HepG2 (cell line): Measurements from ENCODE around the gene PPP2R5E. TPM values are rescaled to one million over a fixed set of nuclear protein-coding genes. Genes with fewer than 3 reads are reported as not detected.

Experiments used
- ATAC-seq: fragments of 200-7000 bp; cut with Tn5 transposase; 3 replicates; pipeline ENCODE4 v1.9.1; 2020; ENCODE audit warnings: mild to moderate bottlenecking, moderate library complexity
- BruUV-seq: library from RNA; stranded (reverse); fragments of 400-500 nt; replicated peaks from 2 replicates; lab custom pipeline; 2021; lab: Mats Ljungman, UMichigan
- CTCF ChIA-PET: fragments of 300-600 bp; formaldehyde crosslinking; extraction: SDS; loops from one replicate; lab custom pipeline; 2021; ENCODE audit warnings: low total read pairs, inconsistent platforms, low intra/inter-chr PET ratio; lab: Yijun Ruan, JAX
- POLR2A ChIA-PET: fragments of 350-600 bp; sonication (Branson Sonifier 250); formaldehyde crosslinking; loops from one replicate; lab custom pipeline; 2020; ENCODE audit warnings: antibody characterized with exemption, inconsistent platforms; lab: Yijun Ruan, JAX
- DNase-seq: peaks from one replicate; pipeline ENCODE4 v3.0.0-alpha.2; 2015; ENCODE audit warnings: low spot score
- FAIRE-seq: peaks from 3 replicates; lab custom pipeline; 2011; peaks lifted over from hg19 to GRCh38; lab: Jason Lieb, UNC
- H2AFZ ChIP-seq: one replicate; pipeline ENCODE4 v1.6.1; 2011; ENCODE audit warnings: low read length, inconsistent platforms
- H3K27ac ChIP-seq: fragments of 300-600 bp; 3 replicates; pipeline ENCODE4 v1.8.0; 2011; ENCODE audit warnings: mixed run types, mild to moderate bottlenecking, mixed read lengths, low read length, inconsistent platforms; ENCODE audit not compliant: insufficient read depth; ENCODE audit errors: extremely low read length
- H3K27me3 ChIP-seq, 2 experiments: fragments of 200-600 bp in 1 of 2; 2 replicates in 1 of 2; 3 replicates in 1 of 2; pipeline versions ENCODE4 v1.6.0 to v1.8.0; 2011; ENCODE audit warnings: low read length in 2 of 2, mild to moderate bottlenecking in 2 of 2, moderate library complexity in 2 of 2, inconsistent platforms in 1 of 2; ENCODE audit not compliant: insufficient read depth in 2 of 2, control insufficient read depth in 1 of 2
- H3K36me3 ChIP-seq, 2 experiments: fragments of 200-600 bp in 1 of 2; replicated peaks in 1 of 2; 2 replicates in 1 of 2; 3 replicates in 1 of 2; pipeline versions ENCODE4 v1.5.1 to v1.8.0; 2011; ENCODE audit warnings: low read length in 2 of 2, inconsistent platforms in 1 of 2; ENCODE audit not compliant: insufficient read depth in 2 of 2, control insufficient read depth in 1 of 2
- H3K4me1 ChIP-seq: 2 replicates; pipeline ENCODE4 v1.5.1; 2012; ENCODE audit warnings: low read length, inconsistent platforms; ENCODE audit not compliant: insufficient read depth
- H3K4me2 ChIP-seq: 2 replicates; pipeline ENCODE4 v1.6.0; 2011; ENCODE audit warnings: low read depth, low read length, inconsistent platforms
- H3K4me3 ChIP-seq, 3 experiments: fragments of 200-600 bp in 1 of 3; sonication (generic), shearing (Covaris generic) in 1 of 3; replicated peaks in 1 of 3; 2 replicates each; pipeline ENCODE4 v1.5.1; 2011 to 2016; ENCODE audit warnings: low read length in 3 of 3, inconsistent platforms in 2 of 3, low read depth in 2 of 3, mild to moderate bottlenecking in 2 of 3, control low read depth in 1 of 3, mixed read lengths in 1 of 3; ENCODE audit not compliant: insufficient read depth in 1 of 3
- H3K79me2 ChIP-seq: one replicate; pipeline ENCODE4 v1.6.1; 2011; ENCODE audit warnings: low read length, inconsistent platforms; ENCODE audit not compliant: insufficient read depth
- H3K9ac ChIP-seq: 2 replicates; pipeline ENCODE4 v1.6.0; 2011; ENCODE audit warnings: mild to moderate bottlenecking, low read depth, low read length, inconsistent platforms; ENCODE audit not compliant: insufficient read depth
- H3K9me3 ChIP-seq: 2 replicates; pipeline ENCODE4 v1.5.1; 2012; ENCODE audit warnings: mild to moderate bottlenecking, low read length
- H4K20me1 ChIP-seq: 2 replicates; pipeline ENCODE4 v1.6.0; 2011; ENCODE audit warnings: inconsistent platforms, mild to moderate bottlenecking, low read length, moderate library complexity; ENCODE audit not compliant: insufficient read depth
- ATM ChIP-seq: fragments of 450-650 bp; IDR thresholded peaks from 2 replicates; pipeline ENCODE4 v1.7.1; 2017; ENCODE audit warnings: mild to moderate bottlenecking, borderline replicate concordance
- ATRX ChIP-seq: sonication (generic); formaldehyde crosslinking; IDR thresholded peaks from 2 replicates; pipeline ENCODE4 v1.4.0; 2020; ENCODE audit warnings: missing genetic modification reagents, borderline replicate concordance
- GTF3A ChIP-seq: sonication (generic); formaldehyde crosslinking; conservative IDR thresholded peaks from 2 replicates; pipeline ENCODE4 v1.4.0; 2020; ENCODE audit warnings: mild to moderate bottlenecking, missing genetic modification reagents
- KLF9 ChIP-seq: IDR thresholded peaks from 2 replicates; pipeline ENCODE4 v1.6.1; 2016; ENCODE audit warnings: low read depth
- MEIS1 ChIP-seq: sonication (generic); formaldehyde crosslinking; IDR thresholded peaks from 2 replicates; pipeline ENCODE4 v1.9.0; 2021; ENCODE audit warnings: mild to moderate bottlenecking, missing genetic modification reagents, moderate library complexity, borderline replicate concordance
- NCOA5 ChIP-seq: sonication (generic); formaldehyde crosslinking; IDR thresholded peaks from 2 replicates; pipeline ENCODE4 v1.4.0; 2020; ENCODE audit warnings: missing genetic modification reagents
- NKX3-1 ChIP-seq: sonication (generic); formaldehyde crosslinking; IDR thresholded peaks from 2 replicates; pipeline ENCODE4 v1.5.0; 2020; ENCODE audit warnings: missing genetic modification reagents
- YY1 ChIP-seq: IDR thresholded peaks from 2 replicates; pipeline ENCODE4 v1.6.1; 2011; ENCODE audit warnings: low read length, low read depth, moderate library complexity, mild to moderate bottlenecking; ENCODE audit not compliant: insufficient read depth, insufficient replicate concordance
- ZNF564 ChIP-seq: sonication (generic); formaldehyde crosslinking; IDR thresholded peaks from 2 replicates; pipeline ENCODE4 v1.8.1; 2023; ENCODE audit warnings: mild to moderate bottlenecking, missing genetic modification reagents
- ZNF773 ChIP-seq: sonication (generic); formaldehyde crosslinking; IDR thresholded peaks from 2 replicates; pipeline ENCODE4 v1.4.0; 2020; ENCODE audit warnings: missing genetic modification reagents, borderline replicate concordance
- ZNF841 ChIP-seq: sonication (generic); formaldehyde crosslinking; IDR thresholded peaks from 2 replicates; pipeline ENCODE4 v1.8.1; 2023; ENCODE audit warnings: missing genetic modification reagents, borderline replicate concordance
- WGBS: methylation state at CpG from one replicate; pipeline ENCODE4 v1.1.6; 2017; ENCODE audit warnings: low lambda C conversion rate; 5-methylcytosine and 5-hydroxymethylcytosine counted together
- in situ Hi-C: cut with HindIII; loops from 2 replicates; pipeline ENCODE4 v1.10.0; 2017; ENCODE audit warnings: low pct_unique_long_range_greater_than_20kb; ENCODE audit not compliant: extremely low pct_ligation_motif_present
- intact Hi-C: fragments of 100-400 bp; cut with micrococcal nuclease; formaldehyde crosslinking; loops from one replicate; pipeline ENCODE4 v1.10.0; 2022; ENCODE audit not compliant: unreplicated experiment
- polyA plus RNA-seq, 8 experiments: library from polyadenylated mRNA; depleted of rRNA in 3 of 8; stranded (reverse) in 7 of 8; unstranded in 1 of 8; fragments of >200 nt; fragmentation: Illumina TruSeq in 4 of 8; extraction: Trizol in 4 of 8; gene quantifications; 2 replicates each; pipeline versions ENCODE4 v1.2.1 to v1.2.3, GENCODE V29; 2011 to 2016; ENCODE audit warnings: low read depth in 4 of 8, missing spikeins in 1 of 8, mixed read lengths in 1 of 8; ENCODE audit not compliant: insufficient read depth in 1 of 8
- total RNA-seq, 5 experiments: library from RNA; depleted of rRNA; stranded (reverse); fragments of >200 nt; fragmentation: Illumina TruSeq; extraction: Trizol; gene quantifications; 2 replicates each; pipeline ENCODE4 v1.2.3, GENCODE V29; 2016; ENCODE audit warnings: low read depth in 1 of 5
- TF ChIP-seq, protein P1 (sequence below): sonication (generic); formaldehyde crosslinking; IDR thresholded peaks from 2 replicates; pipeline ENCODE4 v1.5.0; 2020; ENCODE audit warnings: mild to moderate bottlenecking, missing genetic modification reagents
- TF ChIP-seq, protein P2 (sequence below): sonication (generic); formaldehyde crosslinking; IDR thresholded peaks from 2 replicates; pipeline ENCODE4 v1.4.0; 2020; ENCODE audit warnings: missing genetic modification reagents

PPP2R5E gene
- total and polyA plus RNA-seq, 2 of the 13 experiments (the other 11 are each of a cell fraction or from before 2014, with no cell fraction given): 8.9 to 11.0 TPM

DNA sequence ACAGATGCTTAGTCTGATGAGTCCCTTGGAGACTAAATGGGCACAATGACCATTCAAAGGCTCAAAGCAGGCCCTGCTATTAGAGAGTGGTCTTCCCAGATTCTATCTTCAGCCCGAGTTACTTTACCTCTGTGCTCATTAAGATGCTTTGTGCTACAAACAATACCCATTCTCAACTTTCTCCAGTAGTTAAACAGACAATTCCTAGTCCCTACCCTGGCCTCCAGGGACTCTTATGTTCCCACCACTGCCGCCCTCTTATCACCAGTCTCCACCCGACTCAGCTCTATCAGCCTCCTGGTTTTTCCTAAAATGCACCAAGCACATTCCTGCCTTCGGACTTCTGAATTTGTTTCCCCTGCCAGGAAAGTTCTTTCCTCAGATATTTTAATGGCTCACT lies 198.8 kb downstream of the PPP2R5E start (continued):
- TF ChIP-seq GTF3A (CRISPR knock-in tag) (no peak), ATM (no peak), YY1 (no peak), ZNF841 (CRISPR knock-in tag) (no peak)
- TF ChIP-seq, protein P1, sequence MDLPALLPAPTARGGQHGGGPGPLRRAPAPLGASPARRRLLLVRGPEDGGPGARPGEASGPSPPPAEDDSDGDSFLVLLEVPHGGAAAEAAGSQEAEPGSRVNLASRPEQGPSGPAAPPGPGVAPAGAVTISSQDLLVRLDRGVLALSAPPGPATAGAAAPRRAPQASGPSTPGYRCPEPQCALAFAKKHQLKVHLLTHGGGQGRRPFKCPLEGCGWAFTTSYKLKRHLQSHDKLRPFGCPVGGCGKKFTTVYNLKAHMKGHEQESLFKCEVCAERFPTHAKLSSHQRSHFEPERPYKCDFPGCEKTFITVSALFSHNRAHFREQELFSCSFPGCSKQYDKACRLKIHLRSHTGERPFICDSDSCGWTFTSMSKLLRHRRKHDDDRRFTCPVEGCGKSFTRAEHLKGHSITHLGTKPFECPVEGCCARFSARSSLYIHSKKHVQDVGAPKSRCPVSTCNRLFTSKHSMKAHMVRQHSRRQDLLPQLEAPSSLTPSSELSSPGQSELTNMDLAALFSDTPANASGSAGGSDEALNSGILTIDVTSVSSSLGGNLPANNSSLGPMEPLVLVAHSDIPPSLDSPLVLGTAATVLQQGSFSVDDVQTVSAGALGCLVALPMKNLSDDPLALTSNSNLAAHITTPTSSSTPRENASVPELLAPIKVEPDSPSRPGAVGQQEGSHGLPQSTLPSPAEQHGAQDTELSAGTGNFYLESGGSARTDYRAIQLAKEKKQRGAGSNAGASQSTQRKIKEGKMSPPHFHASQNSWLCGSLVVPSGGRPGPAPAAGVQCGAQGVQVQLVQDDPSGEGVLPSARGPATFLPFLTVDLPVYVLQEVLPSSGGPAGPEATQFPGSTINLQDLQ (CRISPR knock-in tag): no peak

DNA sequence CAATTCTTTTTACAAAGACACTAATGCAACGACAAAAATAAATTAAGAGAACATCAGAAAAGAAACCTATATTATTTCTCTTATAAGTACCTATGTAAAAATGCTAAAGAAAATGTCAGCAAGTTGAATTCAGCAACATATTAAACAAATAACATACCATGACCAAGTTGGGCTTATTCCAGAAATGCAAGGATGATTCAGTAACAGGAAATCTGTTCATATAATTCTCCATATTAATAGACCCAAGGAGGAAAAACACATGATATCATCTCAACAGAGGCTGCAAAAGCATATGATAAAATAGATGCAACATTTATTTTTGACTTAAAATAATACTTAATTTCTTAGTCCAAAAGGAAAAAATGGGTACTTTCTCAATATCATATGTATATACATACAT lies 199.3 kb downstream of the PPP2R5E start:
- H3K4me1 ChIP-seq: no peaks in the 10 kb centered on the region
- H3K27ac ChIP-seq: no peak overlapping the region
- BruUV-seq: no TSS peak
- WGBS: 0% methylated on average over 1 of the region's 1 CpG
- no peaks in the 10 kb centered on the region for H3K79me2 ChIP-seq
- no peak for FAIRE-seq
- in situ Hi-C loops (no loop called here), intact Hi-C loops (no loop called here)
- H2AFZ ChIP-seq: no peak overlapping the region
- H3K9me3 ChIP-seq: no peaks in the 10 kb centered on the region
- H3K4me2 ChIP-seq: no peak overlapping the region
- no peak overlapping the region for H3K9ac ChIP-seq
- TF ChIP-seq ZNF564 (CRISPR knock-in tag) (no peak), NKX3-1 (CRISPR knock-in tag) (no peak), ATRX (CRISPR knock-in tag) (no peak), ZNF773 (CRISPR knock-in tag) (no peak), KLF9 (CRISPR knock-in tag) (no peak), MEIS1 (no peak), NCOA5 (CRISPR knock-in tag) (no peak)
- TF ChIP-seq, protein P2, sequence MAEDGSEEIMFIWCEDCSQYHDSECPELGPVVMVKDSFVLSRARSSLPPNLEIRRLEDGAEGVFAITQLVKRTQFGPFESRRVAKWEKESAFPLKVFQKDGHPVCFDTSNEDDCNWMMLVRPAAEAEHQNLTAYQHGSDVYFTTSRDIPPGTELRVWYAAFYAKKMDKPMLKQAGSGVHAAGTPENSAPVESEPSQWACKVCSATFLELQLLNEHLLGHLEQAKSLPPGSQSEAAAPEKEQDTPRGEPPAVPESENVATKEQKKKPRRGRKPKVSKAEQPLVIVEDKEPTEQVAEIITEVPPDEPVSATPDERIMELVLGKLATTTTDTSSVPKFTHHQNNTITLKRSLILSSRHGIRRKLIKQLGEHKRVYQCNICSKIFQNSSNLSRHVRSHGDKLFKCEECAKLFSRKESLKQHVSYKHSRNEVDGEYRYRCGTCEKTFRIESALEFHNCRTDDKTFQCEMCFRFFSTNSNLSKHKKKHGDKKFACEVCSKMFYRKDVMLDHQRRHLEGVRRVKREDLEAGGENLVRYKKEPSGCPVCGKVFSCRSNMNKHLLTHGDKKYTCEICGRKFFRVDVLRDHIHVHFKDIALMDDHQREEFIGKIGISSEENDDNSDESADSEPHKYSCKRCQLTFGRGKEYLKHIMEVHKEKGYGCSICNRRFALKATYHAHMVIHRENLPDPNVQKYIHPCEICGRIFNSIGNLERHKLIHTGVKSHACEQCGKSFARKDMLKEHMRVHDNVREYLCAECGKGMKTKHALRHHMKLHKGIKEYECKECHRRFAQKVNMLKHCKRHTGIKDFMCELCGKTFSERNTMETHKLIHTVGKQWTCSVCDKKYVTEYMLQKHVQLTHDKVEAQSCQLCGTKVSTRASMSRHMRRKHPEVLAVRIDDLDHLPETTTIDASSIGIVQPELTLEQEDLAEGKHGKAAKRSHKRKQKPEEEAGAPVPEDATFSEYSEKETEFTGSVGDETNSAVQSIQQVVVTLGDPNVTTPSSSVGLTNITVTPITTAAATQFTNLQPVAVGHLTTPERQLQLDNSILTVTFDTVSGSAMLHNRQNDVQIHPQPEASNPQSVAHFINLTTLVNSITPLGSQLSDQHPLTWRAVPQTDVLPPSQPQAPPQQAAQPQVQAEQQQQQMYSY (CRISPR knock-in tag): no peak
- TF ChIP-seq, all 625 proteins: peak for 0
- no peak for ATAC-seq
- Histone ChIP-seq H3K27me3 (peaks cover 0 to 5% of the 10 kb centered on the region in 2 experiments; a peak in 1 of 5 replicates), H3K4me3 (no peak overlapping the region), H4K20me1 (no peaks in the 10 kb centered on the region), H3K36me3 (no peaks in the 10 kb centered on the region)
- DNase-seq: no peak
- CTCF ChIA-PET: no interaction called here
- POLR2A ChIA-PET: no interaction called here
